ENCODE measurements around the gene ADRM1.
A peak's percentile ranks its signal among the peaks of the same experiment; 100 is the strongest.

The ADRM1 gene

DNA sequence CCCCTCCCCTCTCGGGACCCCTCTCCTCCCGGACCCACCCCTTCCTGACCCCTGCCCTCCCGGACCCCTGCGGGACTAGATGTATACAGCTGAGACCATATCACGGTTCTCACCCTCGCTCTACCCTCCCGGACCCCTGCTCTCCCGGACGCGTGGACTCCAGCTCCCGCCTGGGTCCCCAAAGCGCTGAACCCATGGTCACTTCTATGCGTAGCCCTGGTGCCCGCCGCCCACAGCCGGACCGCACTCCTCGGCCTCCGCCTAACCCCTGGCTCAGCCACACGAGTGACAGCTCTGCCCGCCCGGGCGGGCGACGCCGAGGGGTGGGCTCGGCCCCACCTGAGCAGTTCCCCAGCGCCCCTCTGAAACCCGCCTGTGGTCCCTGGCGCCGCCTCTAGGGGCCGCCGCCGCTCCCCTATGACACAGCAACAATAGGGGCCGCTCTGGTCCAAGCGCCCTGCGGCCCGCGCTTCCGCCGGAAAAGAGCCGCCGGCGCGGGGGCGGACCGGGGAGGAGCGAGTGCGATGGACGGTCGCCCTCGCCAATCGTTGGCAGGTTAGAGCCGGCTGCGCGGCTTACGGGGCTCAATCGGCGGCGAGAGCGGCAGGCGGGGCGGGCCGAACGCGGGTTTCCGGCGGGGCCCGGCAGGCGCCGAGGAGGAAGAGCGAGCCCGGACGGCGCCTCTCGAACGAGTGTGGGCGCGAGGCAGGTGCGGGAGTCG is at the start of gene ADRM1:
ADRM1 (plus strand) TSS at position 657 of the 721 bp plus-strand sequence. CDS start 572 bp downstream, outside the sequence.
- Histone ChIP-seq H3K27me3 (ENCODE audit: control insufficient read depth, insufficient read depth, low read length) (no peaks in the 10 kb centered on the region), H3K9ac (peak within 1 kb of the TSS; percentile 84), H3K79me2 (peaks cover 19% of the 10 kb centered on the region), H3K4me2 (ENCODE audit: low read length) (peak within 1 kb of the TSS; percentile 98), H3K4me3 (ENCODE audit: low read depth, low read length) (peak within 1 kb of the TSS; percentile 75), H3K9me3 (ENCODE audit: control insufficient read depth, low read length) (no peaks in the 10 kb centered on the region), H2AFZ (peak within 1 kb of the TSS; percentile 99), H3K36me3 (ENCODE audit: control insufficient read depth, insufficient read depth, low read length) (no peaks in the 10 kb centered on the region), H3K27ac (peak within 1 kb of the TSS; percentile 92), H3K4me1 (peaks cover 11% of the 10 kb centered on the region)
- TF ChIP-seq, protein P1, sequence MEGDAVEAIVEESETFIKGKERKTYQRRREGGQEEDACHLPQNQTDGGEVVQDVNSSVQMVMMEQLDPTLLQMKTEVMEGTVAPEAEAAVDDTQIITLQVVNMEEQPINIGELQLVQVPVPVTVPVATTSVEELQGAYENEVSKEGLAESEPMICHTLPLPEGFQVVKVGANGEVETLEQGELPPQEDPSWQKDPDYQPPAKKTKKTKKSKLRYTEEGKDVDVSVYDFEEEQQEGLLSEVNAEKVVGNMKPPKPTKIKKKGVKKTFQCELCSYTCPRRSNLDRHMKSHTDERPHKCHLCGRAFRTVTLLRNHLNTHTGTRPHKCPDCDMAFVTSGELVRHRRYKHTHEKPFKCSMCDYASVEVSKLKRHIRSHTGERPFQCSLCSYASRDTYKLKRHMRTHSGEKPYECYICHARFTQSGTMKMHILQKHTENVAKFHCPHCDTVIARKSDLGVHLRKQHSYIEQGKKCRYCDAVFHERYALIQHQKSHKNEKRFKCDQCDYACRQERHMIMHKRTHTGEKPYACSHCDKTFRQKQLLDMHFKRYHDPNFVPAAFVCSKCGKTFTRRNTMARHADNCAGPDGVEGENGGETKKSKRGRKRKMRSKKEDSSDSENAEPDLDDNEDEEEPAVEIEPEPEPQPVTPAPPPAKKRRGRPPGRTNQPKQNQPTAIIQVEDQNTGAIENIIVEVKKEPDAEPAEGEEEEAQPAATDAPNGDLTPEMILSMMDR (IDR thresholded peaks at IDR 0.05) = peak; percentile 100

- Histone ChIP-seq H3K9ac (no peak overlapping the region), H3K27ac (no peak overlapping the region), H3K9me3 (ENCODE audit: control insufficient read depth, low read length) (no peaks in the 10 kb centered on the region), H3K4me2 (ENCODE audit: low read length) (no peak overlapping the region), H3K4me3 (ENCODE audit: low read depth, low read length) (no peak overlapping the region), H3K36me3 (ENCODE audit: control insufficient read depth, insufficient read depth, low read length) (no peaks in the 10 kb centered on the region), H3K4me1 (no peaks in the 10 kb centered on the region), H3K79me2 (peaks cover 70% of the 10 kb centered on the region), H3K27me3 (ENCODE audit: control insufficient read depth, insufficient read depth, low read length) (no peaks in the 10 kb centered on the region), H2AFZ (no peak overlapping the region)
- TF ChIP-seq, protein P1 (IDR thresholded peaks at IDR 0.05) = no peak
Observed at GRCh38 chr20:62253398-62253797, 49.4 kb upstream of the ADRM1 start.

DNA sequence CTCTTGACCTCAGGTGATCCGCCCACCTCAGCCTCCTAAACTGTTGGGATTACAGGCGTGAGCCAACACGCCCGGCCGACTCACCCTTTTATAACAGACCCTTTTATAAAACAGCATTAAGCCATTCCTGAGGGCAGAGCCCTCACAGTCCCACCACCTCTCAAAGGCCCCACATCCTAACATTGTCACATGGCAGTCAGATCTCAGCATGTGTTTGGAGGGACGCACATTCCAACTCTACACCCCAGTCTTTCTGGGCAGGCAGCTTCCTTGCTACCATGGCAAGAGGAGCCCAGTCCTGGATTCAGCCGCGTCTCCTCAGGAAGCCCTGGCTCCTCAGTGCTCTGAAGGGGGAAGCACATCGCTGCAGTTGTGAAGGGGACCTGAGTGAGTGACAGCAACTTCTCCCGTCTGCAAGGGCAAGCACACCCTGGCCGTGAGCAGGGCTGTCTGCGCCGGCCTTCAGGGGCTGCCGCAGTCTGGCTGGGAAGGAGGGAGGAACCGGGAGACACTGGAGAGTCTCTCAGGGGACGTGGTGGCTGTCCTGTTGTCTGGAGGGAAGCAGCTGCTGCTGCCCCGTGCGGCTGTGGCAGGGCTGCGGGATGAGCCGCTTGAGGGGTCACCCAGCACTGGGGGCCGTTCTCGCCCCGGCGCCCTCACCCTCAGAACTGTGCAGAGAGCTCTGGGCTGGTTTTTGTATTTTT is 48.6 kb upstream of the ADRM1 start:
- H3K4me3 ChIP-seq (ENCODE audit: low read depth, low read length) = no peak overlapping the region
- H3K4me1 ChIP-seq = no peaks in the 10 kb centered on the region
- H3K27me3 ChIP-seq (ENCODE audit: control insufficient read depth, insufficient read depth, low read length) = no peaks in the 10 kb centered on the region
- no peak overlapping the region for H3K4me2 ChIP-seq (ENCODE audit: low read length)
- no peak overlapping the region for H3K27ac ChIP-seq
- TF ChIP-seq, protein P1 (IDR thresholded peaks at IDR 0.05) = no peak
- no peaks in the 10 kb centered on the region for H3K9me3 ChIP-seq (ENCODE audit: control insufficient read depth, low read length)
- no peak overlapping the region for H3K9ac ChIP-seq
- peaks cover 72% of the 10 kb centered on the region for H3K79me2 ChIP-seq
- no peak overlapping the region for H2AFZ ChIP-seq
- no peaks in the 10 kb centered on the region for H3K36me3 ChIP-seq (ENCODE audit: control insufficient read depth, insufficient read depth, low read length)

DNA sequence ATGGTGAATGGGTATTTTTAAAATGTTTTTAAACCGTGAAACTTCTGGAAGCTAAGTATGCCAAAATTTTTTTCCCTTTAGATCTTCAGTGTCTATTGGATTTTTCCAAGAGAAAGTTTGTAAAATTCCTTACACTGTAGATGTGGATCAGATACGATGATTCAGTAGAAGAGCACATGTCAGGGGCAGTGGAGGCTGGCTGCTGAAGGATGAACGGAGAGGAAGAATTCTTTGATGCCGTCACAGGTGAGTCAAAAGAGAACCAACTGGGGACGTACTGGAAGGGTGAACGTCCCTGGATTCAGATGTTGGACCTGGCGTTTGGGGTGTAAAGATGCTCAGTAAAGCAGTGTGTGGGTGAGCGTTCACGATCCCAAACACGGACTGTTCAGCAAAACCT is 46.8 kb upstream of the ADRM1 start:
- H3K9me3 ChIP-seq (ENCODE audit: control insufficient read depth, low read length) = no peaks in the 10 kb centered on the region
- H3K27me3 ChIP-seq (ENCODE audit: control insufficient read depth, insufficient read depth, low read length) = no peaks in the 10 kb centered on the region
- no peak overlapping the region for H3K4me3 ChIP-seq (ENCODE audit: low read depth, low read length)
- no peak overlapping the region for H2AFZ ChIP-seq
- H3K36me3 ChIP-seq (ENCODE audit: control insufficient read depth, insufficient read depth, low read length) = no peaks in the 10 kb centered on the region
- no peaks in the 10 kb centered on the region for H3K4me1 ChIP-seq
- peaks cover 78% of the 10 kb centered on the region for H3K79me2 ChIP-seq
- no peak overlapping the region for H3K27ac ChIP-seq
- no peak overlapping the region for H3K9ac ChIP-seq
- TF ChIP-seq, protein P1 (IDR thresholded peaks at IDR 0.05) = no peak
- no peak overlapping the region for H3K4me2 ChIP-seq (ENCODE audit: low read length)
